Cardiac septum (tissue), 1 donor: ENCODE results near the gene LAMB4. TPM values are rescaled to one million over a fixed set of nuclear protein-coding genes. Genes with fewer than 3 reads are reported as not detected.

Source experiments
- DNase-seq: peaks from one replicate; pipeline ENCODE4 v3.0.0-alpha.2; 2020; ENCODE audit warnings: low spot score
- intact Hi-C: fragments of 100-400 bp; cut with DNase I; formaldehyde crosslinking; loops from one replicate; pipeline ENCODE4 v1.14.0; 2022
- total RNA-seq: library from RNA; stranded (reverse); fragmentation: NEBNext Ultra II Directional; extraction: Animal tissue kit (Norgen Biotek cat#: 25700); gene quantifications from one replicate; pipeline ENCODE4 v1.2.1, GENCODE V29; 2021
- donor health status: DM: no; HTN: no; CAD: no.

LAMB4 gene
- total RNA-seq, 1 donor from 2014 or later: 0.05 TPM

DNA sequence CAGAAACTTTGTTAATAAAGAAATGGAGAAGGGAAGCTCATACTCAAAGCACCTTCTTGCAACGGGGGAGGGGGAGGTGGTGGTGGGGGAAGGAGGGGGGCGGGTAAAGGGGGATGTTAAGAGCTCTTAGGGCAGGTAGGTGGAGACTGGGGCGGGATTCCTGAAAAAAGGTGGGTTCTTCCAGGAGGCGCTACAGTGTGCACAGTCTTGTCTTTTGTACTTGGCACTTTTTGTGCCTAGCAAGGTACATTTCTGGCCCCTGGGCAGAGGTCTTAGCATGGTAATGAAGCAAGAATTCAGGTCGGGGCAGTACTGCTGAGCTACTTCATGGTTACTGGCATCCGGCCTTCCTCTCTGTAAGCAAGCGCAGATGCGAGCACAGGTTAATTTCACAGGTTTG is 15.2 kb upstream of the LAMB4 start:
- intact Hi-C loops: loop anchor here (5.0 to 10.0 kb wide), 4 partner anchors 141 to 401 kb away; partner anchors contain the start of genes CBLL1 and LAMB1
- DNase-seq: no peak

DNA sequence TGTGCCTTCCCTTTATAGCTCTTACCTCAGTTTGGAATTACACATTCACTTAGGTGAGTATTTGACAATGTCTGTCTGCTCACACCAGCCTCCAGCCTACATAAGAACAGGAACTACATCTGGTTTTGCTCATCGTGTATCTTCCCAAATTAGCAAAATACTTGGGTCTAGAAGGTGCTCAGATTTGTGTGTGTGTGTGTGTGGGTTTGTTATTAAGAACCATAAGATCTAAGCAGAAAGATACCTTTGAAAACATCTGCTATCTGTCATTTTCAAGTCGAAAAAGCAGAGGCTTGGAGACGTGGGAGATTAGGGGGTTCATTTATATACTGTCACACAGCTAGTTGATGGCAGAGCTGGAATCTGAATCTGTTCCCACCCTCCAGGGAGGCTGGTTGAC is 14.8 kb upstream of the LAMB4 start:
- intact Hi-C loops: loop anchor here (5.0 to 10.0 kb wide), 5 partner anchors 38 to 400 kb away; partner anchors contain the start of genes CBLL1 and LAMB1
- DNase-seq: no peak

DNA sequence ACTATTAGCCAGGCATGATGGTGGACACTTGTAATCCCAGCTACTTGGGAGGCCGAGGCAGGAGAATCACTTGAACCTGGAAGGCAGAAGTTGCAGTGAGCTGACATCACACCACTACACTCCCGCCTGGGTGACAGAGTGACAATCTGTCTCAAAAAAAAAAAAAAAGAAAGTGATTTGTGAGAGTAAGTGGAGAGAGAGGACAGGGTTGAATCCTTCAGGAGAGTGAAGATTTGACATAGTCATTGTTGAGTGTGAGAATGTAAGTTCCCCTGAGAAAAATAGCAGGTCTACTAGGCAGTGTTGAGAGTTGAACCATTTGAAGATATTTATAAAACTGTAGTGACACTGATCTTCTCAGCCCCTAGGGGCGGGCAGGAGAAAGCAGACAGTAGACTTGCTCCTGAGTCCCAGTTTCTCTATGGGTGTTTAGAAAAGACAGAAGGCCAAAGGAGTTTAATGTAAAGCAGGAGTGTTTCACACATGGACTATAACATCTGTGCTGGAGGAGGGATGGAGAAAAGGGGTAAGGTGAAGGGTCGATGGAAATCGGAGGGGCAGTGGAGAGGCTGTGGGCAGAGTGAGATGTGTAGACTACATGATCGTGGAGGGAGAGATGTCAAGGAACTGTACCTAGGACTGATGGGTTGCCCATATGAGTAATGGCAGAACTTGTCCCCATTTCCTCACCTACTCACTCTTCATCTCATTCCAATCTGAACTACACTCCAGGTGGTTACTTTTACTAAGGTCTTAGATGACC is 13.7 kb upstream of the LAMB4 start:
- intact Hi-C loops: loop anchor here (5.0 to 10.0 kb wide), 4 partner anchors 37 to 399 kb away; partner anchors contain the start of genes CBLL1 and LAMB1
- DNase-seq: no peak

DNA sequence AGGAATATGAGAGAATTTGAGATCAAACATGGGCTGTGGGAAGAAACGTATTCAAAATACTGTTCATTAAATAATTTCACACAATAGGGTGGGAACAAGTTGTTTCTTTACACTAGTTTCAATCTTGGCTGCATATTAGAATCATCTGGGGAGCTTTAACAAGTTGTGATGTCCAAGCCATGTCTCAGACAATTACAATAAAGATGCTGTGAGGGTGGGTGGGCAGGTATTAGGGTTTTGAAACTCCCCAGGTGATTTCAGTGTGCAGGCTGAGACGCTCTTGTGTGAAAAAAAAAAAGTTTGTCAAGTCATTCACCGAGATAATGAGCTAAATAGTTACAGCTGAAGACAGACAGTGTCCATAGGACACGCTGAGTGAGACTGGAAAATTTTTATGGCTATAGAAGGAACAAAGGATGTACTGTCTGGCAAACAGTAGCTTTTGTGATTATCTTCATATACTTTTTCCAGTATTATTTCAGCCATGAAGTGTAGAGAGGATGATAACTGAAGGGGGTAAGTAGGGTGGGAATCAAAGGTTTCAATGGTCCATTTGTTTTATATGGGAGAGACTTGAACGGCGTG is 12.6 kb upstream of the LAMB4 start:
- intact Hi-C loops: loop anchor here (5.0 to 10.0 kb wide), 4 partner anchors 35 to 398 kb away; partner anchors contain the start of genes CBLL1 and LAMB1
- no peak for DNase-seq

DNA sequence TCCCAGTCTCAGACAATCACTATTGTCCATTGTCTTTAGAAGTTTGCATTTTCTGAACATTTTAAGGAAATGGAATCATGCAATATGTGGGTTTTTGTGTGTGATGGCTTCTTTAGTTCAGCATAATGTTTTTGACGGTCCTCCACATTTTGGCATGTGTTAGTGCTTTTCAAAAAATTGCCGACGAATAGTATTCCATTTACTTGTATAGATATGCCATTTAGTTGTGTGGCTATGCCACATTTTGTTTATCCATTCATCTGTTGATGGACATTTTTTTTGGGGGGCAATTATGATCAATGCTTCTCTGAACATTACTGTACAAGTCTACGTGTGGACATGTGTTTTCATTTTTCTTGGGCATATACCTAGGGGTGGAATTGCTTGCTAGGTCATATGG is 12.0 kb upstream of the LAMB4 start:
- intact Hi-C loops: loop anchor here (5.0 to 10.0 kb wide), 4 partner anchors 35 to 397 kb away; partner anchors contain the start of genes CBLL1 and LAMB1
- no peak for DNase-seq

DNA sequence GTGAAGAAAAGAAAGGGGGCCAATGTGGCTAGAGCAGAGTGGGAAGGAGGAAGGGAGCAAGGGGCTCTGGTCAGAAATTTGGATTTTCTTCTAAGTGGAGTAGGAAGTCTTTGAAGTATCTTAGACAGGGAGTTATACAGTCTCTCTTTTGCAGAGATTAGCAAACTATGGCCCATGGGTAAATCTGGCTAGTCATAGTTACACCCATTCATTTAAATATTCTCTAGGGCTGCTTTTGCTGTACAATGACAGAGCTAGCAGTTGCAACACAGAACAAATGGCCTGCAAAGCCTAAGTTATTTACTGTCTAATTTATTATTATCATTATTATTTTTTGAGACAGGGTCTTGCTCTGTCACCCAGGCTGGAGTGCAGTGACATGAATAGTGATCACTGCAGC is 10.5 kb upstream of the LAMB4 start:
- intact Hi-C loops: loop anchor here (5.0 to 10.0 kb wide), 4 partner anchors 33 to 396 kb away; partner anchors contain the start of genes CBLL1 and LAMB1
- no peak for DNase-seq

- intact Hi-C loops: no loop called here
- DNase-seq: no peak
These were observed 8.8 kb upstream of the LAMB4 start for GRCh38 chr7:108138911-108139310.

GRCh38 chr7:108137993-108138392 is 7.8 kb upstream of the LAMB4 start:
- intact Hi-C loops: no loop called here

GRCh38 chr7:108137040-108137439 is 6.9 kb upstream of the LAMB4 start:
- intact Hi-C loops: no loop called here
- DNase-seq: no peak

More at GRCh38 chr7:108137993-108138392, 7.8 kb upstream of the LAMB4 start:
- no peak for DNase-seq

- intact Hi-C loops: no loop called here
These were observed 6.1 kb upstream of the LAMB4 start for GRCh38 chr7:108136191-108136688.

GRCh38 chr7:108135446-108136190 is 5.5 kb upstream of the LAMB4 start:
- intact Hi-C loops: no loop called here
- DNase-seq: no peak

More at GRCh38 chr7:108136191-108136688, 6.1 kb upstream of the LAMB4 start:
- DNase-seq: no peak

DNA sequence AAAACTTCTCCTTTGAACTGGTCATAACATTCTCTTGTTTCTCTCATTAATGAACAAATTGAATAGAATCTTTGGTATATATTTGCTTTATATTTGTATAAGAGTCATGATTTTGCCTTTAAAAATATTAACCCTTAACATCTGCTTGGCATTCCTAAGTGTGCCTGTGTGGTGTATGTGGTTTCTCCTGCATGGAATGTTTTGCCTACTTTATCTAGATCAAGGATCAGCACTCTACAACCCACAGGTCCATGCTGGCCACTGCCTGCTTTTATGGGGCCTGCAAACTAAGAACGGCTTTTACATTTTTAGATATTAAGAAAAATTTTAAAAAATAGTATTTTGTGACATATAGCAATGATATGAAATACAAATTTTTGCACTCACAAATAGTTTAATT is 4.3 kb upstream of the LAMB4 start:
- intact Hi-C loops: no loop called here

DNA sequence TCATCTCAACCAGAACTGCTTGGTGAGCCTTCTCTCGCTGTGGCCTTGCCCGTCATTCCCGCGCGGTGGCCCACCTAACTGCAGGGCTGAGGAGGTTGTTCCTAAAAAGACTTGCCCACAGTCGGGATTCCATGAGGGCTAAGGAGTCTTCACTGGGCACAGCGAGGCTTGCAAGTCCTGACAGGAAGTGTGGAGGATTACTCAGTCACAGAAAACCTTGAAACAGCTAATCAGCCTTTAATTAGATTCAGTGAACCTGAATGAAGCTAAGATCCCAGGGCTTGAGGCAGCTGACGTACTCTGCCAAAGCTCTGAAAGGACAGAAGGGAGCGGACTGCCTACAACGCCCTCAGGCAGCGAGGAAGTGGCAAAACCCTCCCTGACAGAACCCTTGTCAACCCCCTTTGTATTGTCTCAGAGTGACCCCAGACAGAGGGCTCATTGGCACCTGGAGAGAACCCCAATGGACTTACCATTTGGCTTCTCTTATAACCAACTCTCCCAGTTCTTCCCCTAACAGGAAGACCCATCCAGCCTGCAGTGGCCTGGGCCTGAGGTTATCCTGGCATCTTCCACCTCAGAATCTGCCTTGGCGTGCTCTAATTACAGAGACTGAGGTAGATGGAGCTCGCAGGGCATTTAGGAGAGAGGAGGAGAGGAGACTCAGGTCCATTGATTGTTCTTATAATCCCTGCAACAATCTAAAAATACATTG is 2.5 kb upstream of the LAMB4 start:
- intact Hi-C loops: no loop called here
- DNase-seq: no peak

More for the DNA sequence above, 4.3 kb upstream of the LAMB4 start:
- DNase-seq: no peak

DNA sequence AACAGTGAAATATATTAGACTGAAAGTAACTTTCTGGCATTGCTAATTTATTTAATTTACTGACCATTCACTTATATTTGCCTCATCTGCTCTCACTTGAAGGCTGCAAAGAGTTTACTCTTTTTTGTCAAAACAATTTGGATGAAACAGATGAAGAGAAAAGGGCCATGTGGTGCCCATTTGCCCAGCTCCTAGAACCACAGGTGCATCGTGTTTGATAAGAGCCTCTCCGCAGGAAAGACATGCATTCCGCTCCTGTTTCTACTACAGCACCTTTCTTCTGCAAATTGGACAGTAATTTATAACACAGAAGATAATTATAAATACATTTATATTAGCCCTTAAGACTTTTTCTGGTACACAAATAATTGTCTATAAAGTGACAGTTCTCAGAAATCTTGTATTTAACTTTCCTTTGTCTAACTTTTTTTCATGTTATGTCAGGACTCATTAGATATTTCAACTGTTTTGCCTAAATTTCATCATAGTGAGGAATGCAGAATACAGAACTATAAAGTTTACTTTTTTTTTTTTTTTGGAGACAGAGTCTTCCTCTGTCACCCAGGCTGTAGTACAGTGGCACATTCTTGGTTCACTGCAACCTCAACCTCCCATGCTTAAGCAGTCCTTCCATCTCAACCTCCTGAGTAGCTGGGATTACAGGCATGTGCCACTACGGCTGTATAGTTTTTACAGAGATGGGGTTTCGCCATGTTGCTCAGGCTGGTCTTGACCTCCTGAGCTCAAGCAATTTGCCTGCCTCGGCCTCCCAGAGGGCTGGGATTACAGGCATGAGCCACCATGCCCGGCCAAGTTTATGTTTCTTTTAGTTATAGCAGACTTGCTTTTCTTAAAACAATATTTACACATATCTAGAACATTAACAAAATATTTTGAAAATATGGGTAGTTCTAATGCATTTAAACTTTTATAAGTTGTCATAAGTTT is 869 bp downstream of the LAMB4 start:
- no peak for DNase-seq
- intact Hi-C loops: no loop called here

DNA sequence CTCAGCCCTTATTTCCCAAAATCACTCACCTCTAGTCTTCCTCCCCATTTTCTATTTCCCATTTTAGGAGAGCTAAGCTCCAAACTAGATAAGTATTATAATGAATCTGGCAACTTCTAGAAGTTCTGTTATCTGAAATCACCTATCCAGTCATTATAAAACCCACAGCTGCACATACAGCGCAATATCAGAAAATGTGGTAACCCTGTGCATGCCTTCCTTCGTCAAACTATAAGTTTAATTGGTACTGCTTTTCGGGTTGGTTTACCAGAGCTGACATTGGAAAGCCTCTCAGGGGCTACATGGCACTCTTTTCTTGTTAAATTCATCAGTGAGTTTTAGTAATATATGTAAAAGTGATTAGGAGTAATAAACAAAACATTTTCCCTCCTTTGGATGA is 1.6 kb downstream of the LAMB4 start:
- intact Hi-C loops: no loop called here
- DNase-seq: no peak

- DNase-seq: no peak
- intact Hi-C loops: no loop called here
These were observed 2.7 kb downstream of the LAMB4 start for GRCh38 chr7:108127461-108127860.

DNA sequence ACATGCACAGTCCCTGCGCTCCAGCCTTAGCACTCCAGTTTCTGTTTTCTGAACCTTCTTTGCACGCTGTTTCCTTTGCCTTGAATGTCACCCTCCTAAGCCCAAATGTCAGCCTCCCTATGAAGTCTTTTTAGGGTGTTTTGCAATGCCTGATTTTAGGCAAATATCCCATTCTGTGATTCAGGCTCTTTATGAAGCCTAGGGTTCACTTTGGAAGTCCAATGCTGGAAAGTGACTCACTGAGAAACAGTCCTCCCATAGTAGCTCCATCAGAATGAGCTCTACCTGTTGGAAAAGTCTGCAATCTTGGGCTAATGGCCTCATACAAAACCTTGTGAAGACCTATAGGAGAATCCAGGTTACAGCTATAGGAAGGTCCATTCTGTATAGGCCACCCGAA is 5.3 kb downstream of the LAMB4 start:
- no peak for DNase-seq
- intact Hi-C loops: no loop called here

DNA sequence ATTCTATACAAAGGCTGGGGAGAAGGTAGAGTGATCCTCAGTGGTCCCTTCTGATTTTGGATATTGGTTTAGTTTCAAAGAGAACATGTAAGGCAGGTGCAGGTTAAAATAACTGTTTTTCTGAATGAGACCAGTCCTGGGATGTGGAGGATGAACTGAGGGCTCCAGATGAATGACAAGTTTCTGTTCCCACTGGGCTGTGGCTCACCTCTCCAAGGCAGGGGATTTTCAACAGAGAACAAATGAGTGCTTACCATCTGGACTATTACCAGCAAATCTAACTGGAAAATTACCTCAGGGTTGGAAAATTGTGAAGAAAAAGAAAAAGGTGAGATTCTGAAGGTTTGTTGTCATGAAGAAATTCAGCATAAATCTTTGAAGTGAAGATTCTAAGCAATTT is 8.0 kb downstream of the LAMB4 start:
- intact Hi-C loops: no loop called here
- no peak for DNase-seq
